ENCODE results near the gene ZNF430. TPM values are rescaled to one million over a fixed set of nuclear protein-coding genes. Genes with fewer than 3 reads are reported as not detected.

ZNF430 gene
- 7.8 and 11.6 TPM in 2 replicates for total RNA-seq

GRCh38 chr19:21020298-21021227 is at the start of gene ZNF430:
ZNF430 (plus strand) TSS chr19:21020657; CDS start chr19:21020801, 144 bp downstream.

GRCh38 chr19:21082011-21082975 is 61.8 kb downstream of the ZNF430 start, which contains the start of gene ZNF714:
ZNF714 (plus strand) TSS chr19:21082203; CDS start chr19:21098269, 16,066 bp downstream.

Small RNA genes lying within 50 kb of the gene (small RNA-seq; reads per million reads assigned to genes)
- gene AC008739.3 = not detected

Other genes with a start within 250 kb of the ZNF430 start
- gene ZNF66, start 244.4 kb upstream of the ZNF430 start, total RNA-seq = 4.6 and 8.1 TPM in 2 replicates
- gene ZNF85, start 97.4 kb upstream of the ZNF430 start, total RNA-seq = 8.7 and 10.1 TPM in 2 replicates
- 9.8 and 9.9 TPM in 2 replicates for gene ZNF714, start 61.5 kb downstream of the ZNF430 start, total RNA-seq
- gene ZNF431, start 121.4 kb downstream of the ZNF430 start, total RNA-seq = 5.2 and 6.2 TPM in 2 replicates

Data from vein endothelial cell (primary cell).